ENCODE measurements around the gene UMODL1.

The UMODL1 gene

DNA sequence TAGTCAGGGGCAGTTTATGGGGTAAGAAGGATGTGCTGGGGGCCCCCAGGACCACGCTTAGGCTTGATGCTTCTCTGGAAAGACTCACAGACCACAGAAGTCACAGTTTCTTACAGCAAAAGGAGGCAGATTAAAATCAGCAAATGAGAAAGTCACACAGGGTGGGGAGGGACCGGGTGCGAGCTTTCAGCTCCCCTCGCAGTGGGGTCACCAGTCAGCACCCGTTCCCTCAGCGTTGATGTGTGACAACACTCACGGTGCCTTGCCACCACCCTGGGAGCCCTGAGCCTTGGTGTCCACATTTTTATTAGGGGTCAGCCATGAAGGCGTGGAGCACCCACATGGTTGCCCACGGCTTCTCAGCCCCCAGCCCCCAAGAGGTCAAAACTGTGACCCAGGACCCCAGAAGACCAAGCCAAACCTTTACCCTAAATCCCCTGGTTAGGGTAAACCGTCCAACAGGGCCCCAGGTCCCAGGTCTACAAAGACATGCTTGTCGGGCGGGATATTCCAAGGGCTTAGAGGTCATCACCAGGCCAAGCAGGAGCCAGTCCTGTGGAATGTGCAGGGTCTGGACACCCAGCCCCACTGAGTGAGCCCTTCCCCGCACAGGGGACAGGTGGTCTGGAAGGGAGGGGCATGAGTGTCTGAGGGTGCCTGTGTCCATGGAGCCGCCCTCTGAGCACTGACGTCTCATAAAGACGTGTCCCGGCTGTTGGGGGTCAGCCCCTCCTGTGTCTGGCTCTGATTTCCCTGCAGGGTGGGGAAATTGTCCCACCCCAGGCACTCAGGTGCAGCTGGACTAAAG, 83.3 kb downstream of the UMODL1 start:
- no peaks in the 10 kb centered on the region for H3K79me1 ChIP-seq (ENCODE audit: low read length)
- H3K4ac ChIP-seq (ENCODE audit: low read depth, low read length), result no peak overlapping the region
- no peak overlapping the region for H3K23ac ChIP-seq (ENCODE audit: low read length)
- H2BK120ac ChIP-seq (ENCODE audit: insufficient read depth, low read length, poor library complexity), result no peak overlapping the region
- no peak overlapping the region for H3K18ac ChIP-seq (ENCODE audit: low read length)
- peaks cover 0 to 4% of the 10 kb centered on the region in 2 experiments for H3K4me1 ChIP-seq (ENCODE audit: control insufficient read depth in 1 of 2, insufficient read depth in 2 of 2, low read length in 2 of 2)
- no peak overlapping the region for H2BK12ac ChIP-seq (ENCODE audit: low read length)
- H4K8ac ChIP-seq (ENCODE audit: low read depth, low read length), result no peak overlapping the region
- H4K91ac ChIP-seq (ENCODE audit: low read depth, low read length), result no peak overlapping the region
- H3K14ac ChIP-seq (ENCODE audit: low read length), result no peak overlapping the region
- H2BK5ac ChIP-seq (ENCODE audit: low read depth, low read length, poor library complexity), result no peak overlapping the region
- H3K9me3 ChIP-seq (ENCODE audit: insufficient read depth, low read depth, low read length), result no peaks in the 10 kb centered on the region
- no peak overlapping the region for H2AK5ac ChIP-seq (ENCODE audit: low read length)
- H2AFZ ChIP-seq (ENCODE audit: insufficient read depth, low read length, poor library complexity), result no peak overlapping the region
- H3K4me3 ChIP-seq (ENCODE audit: low read depth, low read length), result no peak overlapping the region
- no peak overlapping the region for H3K4me2 ChIP-seq (ENCODE audit: low read length)
- H3K36me3 ChIP-seq (ENCODE audit: control insufficient read depth in 1 of 2, insufficient read depth in 2 of 2, low read length in 2 of 2), result no peaks in the 10 kb centered on the region
- no peak overlapping the region for H3K9ac ChIP-seq (ENCODE audit: low read length)
- H4K12ac ChIP-seq (ENCODE audit: low read depth, low read length), result no peak overlapping the region
- no peaks in the 10 kb centered on the region for H3K27me3 ChIP-seq (ENCODE audit: insufficient read depth, low read length)
- WGBS (ENCODE audit: extremely low coverage, insufficient coverage, insufficient read length), result no CpG with 5 or more reads among the region's 17 CpGs
- no peak for DNase-seq
- H3K79me2 ChIP-seq (ENCODE audit: control insufficient read depth, insufficient read depth, low read length, poor library complexity), result no peaks in the 10 kb centered on the region
- no peak overlapping the region for H3K27ac ChIP-seq (ENCODE audit: low read depth, low read length)

GRCh38 chr21:42155045-42155855, 84.1 kb downstream of the UMODL1 start:
- no CpG with 5 or more reads among the region's 23 CpGs for WGBS (ENCODE audit: extremely low coverage, insufficient coverage, insufficient read length)
- no peak overlapping the region for H4K12ac ChIP-seq (ENCODE audit: low read depth, low read length)
- H4K91ac ChIP-seq (ENCODE audit: low read depth, low read length), result no peak overlapping the region
- H2BK12ac ChIP-seq (ENCODE audit: low read length), result no peak overlapping the region
- H2BK5ac ChIP-seq (ENCODE audit: low read depth, low read length, poor library complexity), result no peak overlapping the region
- no peak overlapping the region for H3K27ac ChIP-seq (ENCODE audit: low read depth, low read length)
- no peak overlapping the region for H3K18ac ChIP-seq (ENCODE audit: low read length)
- peak; percentile 50 to 77 for DNase-seq
- H3K14ac ChIP-seq (ENCODE audit: low read length), result no peak overlapping the region
- H3K9ac ChIP-seq (ENCODE audit: low read length), result no peak overlapping the region
- no peak overlapping the region for H3K4me3 ChIP-seq (ENCODE audit: low read depth, low read length)
- H3K27me3 ChIP-seq (ENCODE audit: insufficient read depth, low read length), result no peaks in the 10 kb centered on the region
- H2AK5ac ChIP-seq (ENCODE audit: low read length), result no peak overlapping the region
- H3K79me2 ChIP-seq (ENCODE audit: control insufficient read depth, insufficient read depth, low read length, poor library complexity), result no peaks in the 10 kb centered on the region
- H2BK120ac ChIP-seq (ENCODE audit: insufficient read depth, low read length, poor library complexity), result no peak overlapping the region
- no peaks in the 10 kb centered on the region for H3K79me1 ChIP-seq (ENCODE audit: low read length)
- H3K4me2 ChIP-seq (ENCODE audit: low read length), result no peak overlapping the region
- H3K4ac ChIP-seq (ENCODE audit: low read depth, low read length), result no peak overlapping the region
- H2AFZ ChIP-seq (ENCODE audit: insufficient read depth, low read length, poor library complexity), result no peak overlapping the region
- no peak overlapping the region for H4K8ac ChIP-seq (ENCODE audit: low read depth, low read length)
- H3K9me3 ChIP-seq (ENCODE audit: insufficient read depth, low read depth, low read length), result no peaks in the 10 kb centered on the region
- no peak overlapping the region for H3K23ac ChIP-seq (ENCODE audit: low read length)
- H3K4me1 ChIP-seq (ENCODE audit: control insufficient read depth in 1 of 2, insufficient read depth in 2 of 2, low read length in 2 of 2), result peaks cover 0 to 4% of the 10 kb centered on the region in 2 experiments
- H3K36me3 ChIP-seq (ENCODE audit: control insufficient read depth in 1 of 2, insufficient read depth in 2 of 2, low read length in 2 of 2), result no peaks in the 10 kb centered on the region

GRCh38 chr21:42156690-42157605, 85.8 kb downstream of the UMODL1 start:
- Histone ChIP-seq H3K4ac (ENCODE audit: low read depth, low read length) (no peak overlapping the region), H2AK5ac (ENCODE audit: low read length) (no peak overlapping the region), H3K27me3 (ENCODE audit: insufficient read depth, low read length) (no peaks in the 10 kb centered on the region), H4K8ac (ENCODE audit: low read depth, low read length) (no peak overlapping the region), H3K4me1 (ENCODE audit: control insufficient read depth in 1 of 2, insufficient read depth in 2 of 2, low read length in 2 of 2) (peaks cover 0 to 8% of the 10 kb centered on the region in 2 experiments), H2AFZ (ENCODE audit: insufficient read depth, low read length, poor library complexity) (no peak overlapping the region), H3K4me3 (ENCODE audit: low read depth, low read length) (no peak overlapping the region), H3K4me2 (ENCODE audit: low read length) (no peak overlapping the region), H3K9ac (ENCODE audit: low read length) (no peak overlapping the region), H3K9me3 (ENCODE audit: insufficient read depth, low read depth, low read length) (no peaks in the 10 kb centered on the region), H3K23ac (ENCODE audit: low read length) (no peak overlapping the region), H3K79me2 (ENCODE audit: control insufficient read depth, insufficient read depth, low read length, poor library complexity) (no peaks in the 10 kb centered on the region), H4K91ac (ENCODE audit: low read depth, low read length) (no peak overlapping the region), H2BK12ac (ENCODE audit: low read length) (no peak overlapping the region), H4K12ac (ENCODE audit: low read depth, low read length) (no peak overlapping the region), H2BK5ac (ENCODE audit: low read depth, low read length, poor library complexity) (no peak overlapping the region), H3K36me3 (ENCODE audit: control insufficient read depth in 1 of 2, insufficient read depth in 2 of 2, low read length in 2 of 2) (no peaks in the 10 kb centered on the region), H3K18ac (ENCODE audit: low read length) (no peak overlapping the region), H3K79me1 (ENCODE audit: low read length) (no peaks in the 10 kb centered on the region), H3K27ac (ENCODE audit: low read depth, low read length) (no peak overlapping the region), H3K14ac (ENCODE audit: low read length) (no peak overlapping the region), H2BK120ac (ENCODE audit: insufficient read depth, low read length, poor library complexity) (no peak overlapping the region)
- peak in 1 of 2 donors; percentile 42 for DNase-seq
- WGBS (ENCODE audit: extremely low coverage, insufficient coverage, insufficient read length), result no CpG with 5 or more reads among the region's 20 CpGs

DNA sequence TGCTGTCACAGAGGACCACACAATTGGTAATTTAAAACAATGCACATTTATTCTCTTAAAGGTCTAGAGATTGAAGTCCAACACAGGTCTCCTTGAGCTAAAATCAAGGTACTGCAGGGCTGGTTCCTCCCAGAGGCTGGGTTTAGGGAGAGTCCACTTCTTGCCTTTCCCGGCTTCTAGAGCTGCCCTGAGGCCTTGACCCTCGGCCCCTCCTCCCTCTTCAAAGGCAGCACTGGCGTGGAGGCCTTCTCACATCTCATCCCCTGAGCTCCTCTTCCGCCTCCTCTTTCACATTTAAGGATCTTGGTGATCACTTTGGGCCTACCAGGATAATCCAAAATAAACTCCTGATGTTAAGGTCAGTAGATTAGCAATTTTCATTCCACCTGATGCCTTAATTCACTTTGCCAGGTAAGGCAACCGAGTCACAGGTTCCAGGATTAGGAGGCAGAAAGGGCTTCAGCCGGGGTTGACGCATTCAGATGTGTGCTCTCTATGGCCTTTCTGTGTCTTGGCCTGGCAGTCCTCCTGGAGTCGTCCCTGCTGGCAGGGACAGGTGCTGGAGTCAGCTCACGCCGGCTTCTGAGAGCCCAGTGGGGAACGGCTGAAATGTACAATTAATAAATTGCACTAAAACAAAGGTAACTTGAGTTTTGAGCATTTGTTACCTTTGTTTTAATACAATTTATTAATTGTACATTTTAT, 86.6 kb downstream of the UMODL1 start:
- Histone ChIP-seq H2BK12ac (ENCODE audit: low read length) (no peak overlapping the region), H2AFZ (ENCODE audit: insufficient read depth, low read length, poor library complexity) (no peak overlapping the region), H3K79me1 (ENCODE audit: low read length) (no peaks in the 10 kb centered on the region), H3K27me3 (ENCODE audit: insufficient read depth, low read length) (no peaks in the 10 kb centered on the region), H2BK5ac (ENCODE audit: low read depth, low read length, poor library complexity) (no peak overlapping the region), H2AK5ac (ENCODE audit: low read length) (no peak overlapping the region), H3K14ac (ENCODE audit: low read length) (no peak overlapping the region), H3K18ac (ENCODE audit: low read length) (no peak overlapping the region), H4K12ac (ENCODE audit: low read depth, low read length) (no peak overlapping the region), H3K9ac (ENCODE audit: low read length) (no peak overlapping the region), H3K4me2 (ENCODE audit: low read length) (no peak overlapping the region), H3K9me3 (ENCODE audit: insufficient read depth, low read depth, low read length) (peaks cover 2% of the 10 kb centered on the region), H3K36me3 (ENCODE audit: control insufficient read depth in 1 of 2, insufficient read depth in 2 of 2, low read length in 2 of 2) (no peaks in the 10 kb centered on the region), H3K23ac (ENCODE audit: low read length) (no peak overlapping the region), H3K27ac (ENCODE audit: low read depth, low read length) (no peak overlapping the region), H3K4me1 (ENCODE audit: control insufficient read depth in 1 of 2, insufficient read depth in 2 of 2, low read length in 2 of 2) (peaks cover 0 to 11% of the 10 kb centered on the region in 2 experiments), H3K4me3 (ENCODE audit: low read depth, low read length) (no peak overlapping the region), H3K4ac (ENCODE audit: low read depth, low read length) (no peak overlapping the region), H2BK120ac (ENCODE audit: insufficient read depth, low read length, poor library complexity) (no peak overlapping the region), H3K79me2 (ENCODE audit: control insufficient read depth, insufficient read depth, low read length, poor library complexity) (no peaks in the 10 kb centered on the region), H4K8ac (ENCODE audit: low read depth, low read length) (no peak overlapping the region), H4K91ac (ENCODE audit: low read depth, low read length) (no peak overlapping the region)
- no CpG with 5 or more reads among the region's 11 CpGs for WGBS (ENCODE audit: extremely low coverage, insufficient coverage, insufficient read length)
- DNase-seq, result no peak

All from trophoblast cell (in vitro differentiated cells and primary cell).